Activated CD8-positive, alpha-beta T cell treated with anti-CD3 and anti-CD28 coated beads for 36 hours (primary cell): ENCODE data around the gene SF3A2. TPM values are rescaled to one million over a fixed set of nuclear protein-coding genes. Genes with fewer than 3 reads are reported as not detected.
A peak's percentile ranks its signal among the peaks of the same experiment; 100 is the strongest.

Experiments used
- ATAC-seq: fragments of 200-7000 bp; cut with Tn5 transposase; one replicate; pipeline ENCODE4 v1.10.0; 2021; ENCODE audit warnings: mild to moderate bottlenecking, moderate library complexity
- CTCF ChIA-PET: fragments of 350-600 bp; sonication (Branson Sonifier 250); formaldehyde crosslinking; loops from one replicate; lab custom pipeline; 2021; ENCODE audit warnings: antibody characterized with exemption; lab: Charles Lee
- POLR2A ChIA-PET: fragments of 350-600 bp; sonication (Branson Sonifier 250); formaldehyde crosslinking; loops from one replicate; lab custom pipeline; 2021; ENCODE audit warnings: antibody characterized with exemption; lab: Charles Lee
- DNase-seq: peaks from one replicate; pipeline ENCODE4 v3.0.0-alpha.2; 2020
- H3K27ac Mint-ChIP-seq: one replicate; pipeline ENCODE4 v1.8.0; 2021; ENCODE audit warnings: mild to moderate bottlenecking, mixed read lengths
- H3K27me3 Mint-ChIP-seq: one replicate; pipeline ENCODE4 v1.8.0; 2021; ENCODE audit warnings: mixed read lengths
- H3K36me3 Mint-ChIP-seq: one replicate; pipeline ENCODE4 v1.8.0; 2021; ENCODE audit warnings: low read depth, mixed read lengths
- H3K4me1 Mint-ChIP-seq: one replicate; pipeline ENCODE4 v1.8.0; 2021; ENCODE audit warnings: low read depth, mixed read lengths
- H3K4me3 Mint-ChIP-seq: one replicate; pipeline ENCODE4 v1.8.0; 2021; ENCODE audit warnings: mild to moderate bottlenecking, moderate library complexity, mixed read lengths
- H3K9me3 Mint-ChIP-seq: one replicate; pipeline ENCODE4 v1.8.0; 2021; ENCODE audit warnings: mixed read lengths
- intact Hi-C: fragments of 100-400 bp; cut with micrococcal nuclease; formaldehyde crosslinking; loops from one replicate; pipeline ENCODE4 v1.10.0; 2022
- total RNA-seq, 2 experiments: library from RNA; stranded (reverse); gene quantifications; one replicate each; pipeline ENCODE4 v1.2.3, GENCODE V29; 2021
- TF ChIP-seq, protein P1 (sequence below): fragments of 200-600 bp; IDR thresholded peaks from one replicate; pipeline ENCODE4 v1.8.0; 2022; ENCODE audit warnings: antibody characterized with exemption, mild to moderate bottlenecking

The SF3A2 gene
- total RNA-seq, 2 experiments from 2014 or later, result 157 to 163 TPM

DNA sequence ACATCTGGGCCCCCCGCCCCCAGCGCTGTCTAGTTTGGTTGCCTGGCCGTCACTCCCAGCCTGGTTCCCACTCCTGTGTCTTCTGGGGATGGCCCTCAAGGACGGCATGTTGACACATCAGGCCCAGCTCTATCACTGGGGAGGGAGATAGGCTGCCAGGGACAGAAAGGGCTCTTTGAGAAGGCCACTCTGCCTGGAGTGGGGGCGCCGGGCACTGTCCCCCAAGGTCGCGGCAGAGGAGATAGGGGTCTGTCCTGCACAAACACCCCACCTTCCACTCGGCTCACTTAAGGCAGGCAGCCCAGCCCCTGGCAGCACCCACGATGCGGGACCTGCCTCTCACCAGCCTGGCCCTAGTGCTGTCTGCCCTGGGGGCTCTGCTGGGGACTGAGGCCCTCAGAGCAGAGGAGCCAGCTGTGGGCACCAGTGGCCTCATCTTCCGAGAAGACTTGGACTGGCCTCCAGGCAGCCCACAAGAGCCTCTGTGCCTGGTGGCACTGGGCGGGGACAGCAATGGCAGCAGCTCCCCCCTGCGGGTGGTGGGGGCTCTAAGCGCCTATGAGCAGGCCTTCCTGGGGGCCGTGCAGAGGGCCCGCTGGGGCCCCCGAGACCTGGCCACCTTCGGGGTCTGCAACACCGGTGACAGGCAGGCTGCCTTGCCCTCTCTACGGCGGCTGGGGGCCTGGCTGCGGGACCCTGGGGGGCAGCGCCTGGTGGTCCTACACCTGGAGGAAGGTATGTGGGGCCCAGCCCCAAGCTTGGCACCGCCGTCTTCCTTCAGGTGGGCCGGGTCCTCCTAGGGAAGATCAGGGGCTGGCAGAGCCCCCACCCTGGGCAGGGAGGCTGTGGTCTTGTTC lies 12.6 kb downstream of the SF3A2 start, which contains the start of gene AMH:
TSS of gene AMH (plus strand) at position 314 of the 857 bp plus-strand sequence. CDS start at position 324, 10 bp downstream.
- DNase-seq (no peak), ATAC-seq (no peak)
- peaks cover 2% of the 10 kb centered on the region for H3K27me3 Mint-ChIP-seq
- TF ChIP-seq, protein P1, sequence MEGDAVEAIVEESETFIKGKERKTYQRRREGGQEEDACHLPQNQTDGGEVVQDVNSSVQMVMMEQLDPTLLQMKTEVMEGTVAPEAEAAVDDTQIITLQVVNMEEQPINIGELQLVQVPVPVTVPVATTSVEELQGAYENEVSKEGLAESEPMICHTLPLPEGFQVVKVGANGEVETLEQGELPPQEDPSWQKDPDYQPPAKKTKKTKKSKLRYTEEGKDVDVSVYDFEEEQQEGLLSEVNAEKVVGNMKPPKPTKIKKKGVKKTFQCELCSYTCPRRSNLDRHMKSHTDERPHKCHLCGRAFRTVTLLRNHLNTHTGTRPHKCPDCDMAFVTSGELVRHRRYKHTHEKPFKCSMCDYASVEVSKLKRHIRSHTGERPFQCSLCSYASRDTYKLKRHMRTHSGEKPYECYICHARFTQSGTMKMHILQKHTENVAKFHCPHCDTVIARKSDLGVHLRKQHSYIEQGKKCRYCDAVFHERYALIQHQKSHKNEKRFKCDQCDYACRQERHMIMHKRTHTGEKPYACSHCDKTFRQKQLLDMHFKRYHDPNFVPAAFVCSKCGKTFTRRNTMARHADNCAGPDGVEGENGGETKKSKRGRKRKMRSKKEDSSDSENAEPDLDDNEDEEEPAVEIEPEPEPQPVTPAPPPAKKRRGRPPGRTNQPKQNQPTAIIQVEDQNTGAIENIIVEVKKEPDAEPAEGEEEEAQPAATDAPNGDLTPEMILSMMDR, result no peak
- ChIA-PET POLR2A (interaction anchor here (1.0 to 15.0 kb wide), 6 partner anchors 7 to 74 kb away, joined by 3 to 202 read pairs (median 9); partner anchors contain the start of gene SF3A2), CTCF (interaction anchor here (1.5 to 2.9 kb wide), 2 partner anchors 9 to 12 kb away, joined by 3 to 12 read pairs; no protein-coding TSS in a partner anchor)
- H3K27ac Mint-ChIP-seq, result no peak within 1 kb of the TSS
- intact Hi-C loops, result no loop called here
- H3K9me3 Mint-ChIP-seq, result no peaks in the 10 kb centered on the region
- H3K4me1 Mint-ChIP-seq, result peaks cover 5% of the 10 kb centered on the region
- H3K36me3 Mint-ChIP-seq, result peaks cover 12% of the 10 kb centered on the region
- H3K4me3 Mint-ChIP-seq, result no peak within 1 kb of the TSS

GRCh38 chr19:2249880-2250765 lies 13.5 kb downstream of the SF3A2 start:
- Mint-ChIP-seq H3K4me3 (no peak overlapping the region), H3K4me1 (peaks cover 5% of the 10 kb centered on the region), H3K9me3 (no peaks in the 10 kb centered on the region), H3K27ac (no peak overlapping the region), H3K27me3 (peaks cover 2% of the 10 kb centered on the region), H3K36me3 (peaks cover 6% of the 10 kb centered on the region)
- ChIA-PET POLR2A (interaction anchor here (0.7 to 15.0 kb wide), 7 partner anchors 8 to 161 kb away, joined by 3 to 202 read pairs (median 9); partner anchors contain the start of gene SF3A2), CTCF (interaction anchor here (0.7 to 2.9 kb wide), 3 partner anchors 10 to 95 kb away, joined by 3 to 12 read pairs (median 3); no protein-coding TSS in a partner anchor)
- intact Hi-C loops, result no loop called here
- TF ChIP-seq, protein P1, result no peak
- DNase-seq, result no peak
- ATAC-seq, result peak; percentile 14

GRCh38 chr19:2250766-2251105 lies 14.1 kb downstream of the SF3A2 start:
- Mint-ChIP-seq H3K27ac (no peak overlapping the region), H3K4me3 (no peak overlapping the region), H3K9me3 (no peaks in the 10 kb centered on the region), H3K36me3 (peaks cover 5% of the 10 kb centered on the region), H3K4me1 (peaks cover 5% of the 10 kb centered on the region), H3K27me3 (peaks cover 2% of the 10 kb centered on the region)
- ATAC-seq (no peak), DNase-seq (no peak)
- TF ChIP-seq, protein P1, result no peak
- POLR2A ChIA-PET, result interaction anchor here (0.7 to 15.0 kb wide), 8 partner anchors 7 to 161 kb away, joined by 3 to 202 read pairs (median 6); partner anchors contain the start of genes PLEKHJ1 and SF3A2
- intact Hi-C loops, result no loop called here
- CTCF ChIA-PET, result interaction anchor here (0.7 to 3.1 kb wide), 5 partner anchors 11 to 96 kb away, joined by 3 to 12 read pairs (median 6); no protein-coding TSS in a partner anchor

GRCh38 chr19:2251106-2252054 lies 14.8 kb downstream of the SF3A2 start:
- POLR2A ChIA-PET, result interaction anchor here (0.9 to 15.0 kb wide), 5 partner anchors 10 to 35 kb away, joined by 3 to 202 read pairs (median 4); partner anchors contain the start of genes PLEKHJ1 and SF3A2
- CTCF ChIA-PET, result interaction anchor here (1.4 to 3.8 kb wide), 3 partner anchors 11 to 22 kb away, joined by 6 to 21 read pairs (median 12); no protein-coding TSS in a partner anchor
- peaks cover 2% of the 10 kb centered on the region for H3K27me3 Mint-ChIP-seq
- H3K36me3 Mint-ChIP-seq, result peaks cover 2% of the 10 kb centered on the region
- H3K27ac Mint-ChIP-seq, result no peak overlapping the region
- H3K9me3 Mint-ChIP-seq, result no peaks in the 10 kb centered on the region
- ATAC-seq (peak; percentile 14), DNase-seq (peak; percentile 58)
- intact Hi-C loops, result no loop called here
- H3K4me1 Mint-ChIP-seq, result peaks cover 7% of the 10 kb centered on the region
- TF ChIP-seq, protein P1, result no peak
- H3K4me3 Mint-ChIP-seq, result peak overlapping the region; percentile 54
